Transverse colon (tissue), 4 donors: ENCODE measurements around the gene CHMP4A.

ENCODE experiments used
- CTCF ChIP-seq, 5 experiments: fragments of 200-600 bp in 3 of 5; fragments of 450-650 bp in 2 of 5; sonication (generic) in 3 of 5; IDR thresholded peaks; 1 replicate in 2 of 5; 2 replicates in 3 of 5; pipeline ENCODE4 v1.5.1; 2016 to 2017; ENCODE audit warnings: antibody characterized with exemption in 5 of 5, inconsistent platforms in 3 of 5, mild to moderate bottlenecking in 2 of 5, moderate library complexity in 1 of 5
- EP300 ChIP-seq: sonication (generic); formaldehyde crosslinking; IDR thresholded peaks from one replicate; pipeline ENCODE4 v1.6.1; 2017; ENCODE audit warnings: antibody characterized with exemption, low read depth
- POLR2A ChIP-seq: fragments of 450-650 bp; IDR thresholded peaks from one replicate; pipeline ENCODE4 v1.6.1; 2016; ENCODE audit warnings: antibody characterized with exemption, mild to moderate bottlenecking, moderate library complexity
- POLR2AphosphoS5 ChIP-seq, 3 donors: sonication (generic); formaldehyde crosslinking; IDR thresholded peaks; one replicate each; pipeline ENCODE4 v1.6.1; 2016; ENCODE audit warnings: antibody characterized with exemption in 3 of 3

GRCh38 chr14:24178399-24179178 lies 34.7 kb downstream of the CHMP4A start:
- TF ChIP-seq POLR2A = no peak
- no peak for TF ChIP-seq CTCF (IDR thresholded peaks at IDR 0.05)
- no peak for TF ChIP-seq EP300
- no peak for TF ChIP-seq POLR2AphosphoS5 (IDR thresholded peaks at IDR 0.05)
